GM12891 (cell line): Measurements from ENCODE around the gene NDUFB10.
"Not testable (repeated sequence)": the region's sequence is repeated elsewhere in the genome, so short reads cannot be mapped to it uniquely, and the experiment has no call there.

Source experiments
- PAX5 ChIP-seq: IDR thresholded peaks from 2 replicates; pipeline ENCODE4 v1.6.1; 2011; ENCODE audit warnings: low read length, moderate library complexity, mild to moderate bottlenecking; ENCODE audit not compliant: insufficient read depth, severe bottlenecking
- POLR2A ChIP-seq: IDR thresholded peaks from 2 replicates; pipeline ENCODE4 v1.6.1; 2011; ENCODE audit warnings: low read depth, low read length, control low read depth
- POLR2AphosphoS5 ChIP-seq: IDR thresholded peaks from 2 replicates; pipeline ENCODE4 v1.6.1; 2011; ENCODE audit warnings: low read depth, low read length, control low read depth
- SPI1 ChIP-seq: IDR thresholded peaks from 2 replicates; pipeline ENCODE4 v1.6.1; 2011; ENCODE audit warnings: low read depth, low read length, control low read depth
- TAF1 ChIP-seq: IDR thresholded peaks from 2 replicates; pipeline ENCODE4 v1.6.1; 2011; ENCODE audit warnings: low read depth, low read length, control low read depth

GRCh38 chr16:1957434-1958142 lies 1.8 kb upstream of the NDUFB10 start:
- TF ChIP-seq POLR2AphosphoS5, POLR2A, TAF1, SPI1, PAX5: not testable (repeated sequence)
